Mesendoderm (in vitro differentiated cells): Measurements from ENCODE around the gene POF1B.
"Not testable (repeated sequence)": the region's sequence is repeated elsewhere in the genome, so short reads cannot be mapped to it uniquely, and the experiment has no call there.

Source experiments
- DNase-seq: peaks from one replicate; pipeline ENCODE4 v3.0.0; 2013
- H2AK5ac ChIP-seq: 2 replicates; pipeline ENCODE4 v1.6.1; 2013; ENCODE audit warnings: low read length, inconsistent platforms
- H2BK120ac ChIP-seq: 2 replicates; pipeline ENCODE4 v1.6.1; 2013; ENCODE audit warnings: low read depth, mild to moderate bottlenecking, low read length, moderate library complexity, mixed read lengths
- H2BK15ac ChIP-seq: replicated peaks from 2 replicates; pipeline ENCODE4 v1.6.1; 2013; ENCODE audit warnings: low read depth, mild to moderate bottlenecking, moderate library complexity
- H2BK5ac ChIP-seq: 2 replicates; pipeline ENCODE4 v1.6.1; 2013; ENCODE audit warnings: low read length, inconsistent platforms
- H3K18ac ChIP-seq: 2 replicates; pipeline ENCODE4 v1.6.1; 2013; ENCODE audit warnings: mild to moderate bottlenecking, low read length, mixed read lengths
- H3K23ac ChIP-seq: one replicate; pipeline ENCODE4 v1.6.1; 2013; ENCODE audit warnings: low read length
- H3K27ac ChIP-seq: 2 replicates; pipeline ENCODE4 v1.5.1; 2013; ENCODE audit warnings: low read depth, mild to moderate bottlenecking, inconsistent platforms, low read length, moderate library complexity
- H3K27me3 ChIP-seq: 2 replicates; pipeline ENCODE4 v1.6.1; 2013; ENCODE audit warnings: low read length, control low read depth, mild to moderate bottlenecking, inconsistent platforms; ENCODE audit not compliant: insufficient read depth, poor library complexity
- H3K36me3 ChIP-seq: 2 replicates; pipeline ENCODE4 v1.6.1; 2013; ENCODE audit warnings: low read length, inconsistent platforms; ENCODE audit not compliant: control insufficient read depth, insufficient read depth
- H3K4ac ChIP-seq: one replicate; pipeline ENCODE4 v1.6.1; 2013; ENCODE audit warnings: low read depth, mild to moderate bottlenecking, low read length, moderate library complexity
- H3K4me1 ChIP-seq: 2 replicates; pipeline ENCODE4 v1.6.1; 2013; ENCODE audit warnings: low read depth, low read length, inconsistent platforms; ENCODE audit not compliant: control insufficient read depth
- H3K4me2 ChIP-seq: 2 replicates; pipeline ENCODE4 v1.6.1; 2013; ENCODE audit warnings: low read length
- H3K4me3 ChIP-seq: 2 replicates; pipeline ENCODE4 v1.5.1; 2013; ENCODE audit warnings: mild to moderate bottlenecking, low read length
- H3K56ac ChIP-seq: one replicate; pipeline ENCODE4 v1.6.1; 2013; ENCODE audit warnings: low read length
- H3K79me1 ChIP-seq: 2 replicates; pipeline ENCODE4 v1.6.1; 2013; ENCODE audit warnings: low read length, inconsistent platforms
- H3K79me2 ChIP-seq: 2 replicates; pipeline ENCODE4 v1.6.1; 2013; ENCODE audit warnings: mild to moderate bottlenecking, low read length; ENCODE audit not compliant: control insufficient read depth, insufficient read depth
- H3K9ac ChIP-seq: 2 replicates; pipeline ENCODE4 v1.6.1; 2013; ENCODE audit warnings: low read length, inconsistent platforms
- H4K5ac ChIP-seq: one replicate; pipeline ENCODE4 v1.6.1; 2013; ENCODE audit warnings: low read length
- H4K8ac ChIP-seq: one replicate; pipeline ENCODE4 v1.6.1; 2013; ENCODE audit warnings: low read depth, mild to moderate bottlenecking, control low read depth, low read length, moderate library complexity
- WGBS: extraction: QIAGEN DNeasy Blood & Tissue Kit; methylation state at CpG from one replicate; pipeline ENCODE4 v1.1.7; 2013; ENCODE audit warnings: low lambda C conversion rate, missing lambda C conversion rate; ENCODE audit not compliant: insufficient coverage; ENCODE audit errors: extremely low coverage; 5-methylcytosine and 5-hydroxymethylcytosine counted together

POF1B gene

DNA sequence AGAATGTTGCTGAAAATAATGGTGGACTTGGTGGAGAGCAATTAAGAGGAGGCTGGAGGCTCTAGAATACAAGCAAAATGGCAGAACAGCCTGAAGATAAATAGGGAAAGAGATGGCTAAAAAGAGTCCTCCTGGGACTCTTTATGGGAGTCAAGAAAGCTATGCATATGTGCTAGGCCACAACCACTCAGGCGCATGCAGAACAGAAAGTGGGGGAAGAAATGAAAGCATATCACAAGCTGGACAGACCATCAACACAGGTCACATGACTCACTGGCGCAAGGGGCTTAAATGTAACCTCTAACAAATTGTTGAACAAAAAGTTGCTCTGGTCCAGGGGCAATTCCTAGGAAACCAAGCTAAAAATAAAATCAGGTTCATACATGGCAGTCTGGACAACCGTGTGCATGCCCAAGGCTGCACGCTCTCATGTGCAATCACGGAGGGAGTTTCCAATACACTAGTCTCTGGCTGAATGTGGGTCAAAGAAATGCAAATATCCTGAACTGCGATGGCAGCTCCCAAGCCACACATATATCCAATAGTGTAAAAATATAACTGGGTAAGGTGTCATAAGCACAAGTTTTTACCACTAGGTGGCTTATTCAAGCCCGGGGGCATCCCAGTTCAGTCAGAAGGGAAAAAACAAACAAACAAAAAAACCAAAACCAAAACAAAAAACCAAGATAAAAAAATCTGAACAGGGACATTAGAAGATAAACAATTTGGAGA, 90.3 kb downstream of the POF1B start:
- H3K4me1 ChIP-seq, result no peaks in the 10 kb centered on the region
- no peak overlapping the region for H2AK5ac ChIP-seq
- H2BK120ac ChIP-seq, result no peak overlapping the region
- no peak overlapping the region for H3K4ac ChIP-seq
- no peaks in the 10 kb centered on the region for H3K79me1 ChIP-seq
- no peak overlapping the region for H3K27ac ChIP-seq
- H3K9ac ChIP-seq, result no peak overlapping the region
- no peak overlapping the region for H3K56ac ChIP-seq
- no peak overlapping the region for H4K8ac ChIP-seq
- no peak overlapping the region for H2BK5ac ChIP-seq
- no peaks in the 10 kb centered on the region for H3K79me2 ChIP-seq
- H3K4me2 ChIP-seq, result no peak overlapping the region
- DNase-seq, result no peak
- no peak overlapping the region for H3K18ac ChIP-seq
- H2BK15ac ChIP-seq, result no peak overlapping the region
- no CpG with 5 or more reads among the region's 7 CpGs for WGBS
- H3K23ac ChIP-seq, result no peak overlapping the region
- H4K5ac ChIP-seq, result no peak overlapping the region
- no peaks in the 10 kb centered on the region for H3K27me3 ChIP-seq
- no peaks in the 10 kb centered on the region for H3K36me3 ChIP-seq
- H3K4me3 ChIP-seq, result no peak overlapping the region

DNA sequence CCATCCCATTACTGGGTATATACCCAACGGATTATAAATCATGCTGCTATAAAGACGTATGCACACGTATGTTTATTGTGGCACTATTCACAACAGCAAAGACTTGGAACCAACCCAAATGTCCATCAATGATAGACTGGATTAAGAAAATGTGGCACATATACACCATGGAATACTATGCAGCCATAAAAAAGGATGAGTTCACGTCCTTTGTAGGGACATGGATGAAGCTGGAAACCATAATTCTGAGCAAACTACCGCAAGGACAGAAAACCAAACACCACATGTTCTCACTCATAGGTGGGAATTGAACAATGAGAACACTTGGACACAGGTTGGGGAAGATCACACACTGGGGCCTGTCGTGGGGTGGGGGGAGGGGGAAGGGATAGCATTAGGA, 94.2 kb downstream of the POF1B start:
- H3K4me3 ChIP-seq, H3K56ac ChIP-seq, H2BK15ac ChIP-seq: not testable (repeated sequence)

DNA sequence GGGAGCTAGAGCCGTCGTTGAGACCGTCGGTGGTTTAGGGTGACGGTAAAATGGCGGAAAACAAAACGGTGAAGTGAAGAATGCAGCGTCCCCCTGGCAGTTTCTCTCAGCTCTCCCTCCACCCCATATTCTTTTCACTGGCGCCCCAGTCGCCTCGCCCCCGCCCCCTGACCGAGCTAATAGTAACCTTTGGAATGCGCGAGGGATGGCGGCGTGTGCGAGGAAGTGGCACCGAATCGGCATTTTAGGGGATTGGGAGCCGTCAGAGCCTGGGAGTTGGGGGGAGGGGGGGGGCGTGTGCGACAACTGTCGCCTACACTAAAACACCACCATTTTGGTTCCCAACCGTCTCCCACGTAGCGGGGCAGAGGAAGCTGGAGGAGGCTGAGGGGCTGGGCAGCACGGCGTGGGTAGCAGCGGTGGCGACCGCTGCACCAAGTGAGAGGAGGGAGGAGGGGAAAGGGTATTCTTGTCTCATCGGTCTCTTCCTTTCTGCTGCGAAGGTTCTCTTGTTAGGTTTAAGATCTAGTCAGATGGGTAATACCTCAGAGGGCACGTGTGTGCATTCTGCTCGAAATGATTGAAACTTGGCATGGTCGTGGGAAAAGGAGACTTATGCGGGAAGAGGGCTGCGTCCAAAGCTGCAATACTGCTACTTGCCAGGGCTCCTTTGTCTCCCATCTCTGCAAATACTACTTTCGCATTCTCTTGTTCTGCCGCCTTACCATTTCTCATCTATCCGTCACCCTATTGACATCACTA, 134.8 kb downstream of the POF1B start:
- peak overlapping the region; percentile 39 for H2BK5ac ChIP-seq
- no CpG with 5 or more reads among the region's 42 CpGs for WGBS
- DNase-seq, result peak; percentile 57

More for the DNA sequence above, 94.2 kb downstream of the POF1B start:
- H3K79me1 ChIP-seq, H2BK120ac ChIP-seq, H3K79me2 ChIP-seq, H2AK5ac ChIP-seq, DNase-seq, H3K4me1 ChIP-seq, H3K27me3 ChIP-seq, H4K8ac ChIP-seq, H3K9ac ChIP-seq, H3K4ac ChIP-seq, H2BK5ac ChIP-seq, H3K23ac ChIP-seq, H3K18ac ChIP-seq, H3K36me3 ChIP-seq, H4K5ac ChIP-seq, H3K4me2 ChIP-seq, H3K27ac ChIP-seq: not testable (repeated sequence)
- no CpG with 5 or more reads among the region's 6 CpGs for WGBS

DNA sequence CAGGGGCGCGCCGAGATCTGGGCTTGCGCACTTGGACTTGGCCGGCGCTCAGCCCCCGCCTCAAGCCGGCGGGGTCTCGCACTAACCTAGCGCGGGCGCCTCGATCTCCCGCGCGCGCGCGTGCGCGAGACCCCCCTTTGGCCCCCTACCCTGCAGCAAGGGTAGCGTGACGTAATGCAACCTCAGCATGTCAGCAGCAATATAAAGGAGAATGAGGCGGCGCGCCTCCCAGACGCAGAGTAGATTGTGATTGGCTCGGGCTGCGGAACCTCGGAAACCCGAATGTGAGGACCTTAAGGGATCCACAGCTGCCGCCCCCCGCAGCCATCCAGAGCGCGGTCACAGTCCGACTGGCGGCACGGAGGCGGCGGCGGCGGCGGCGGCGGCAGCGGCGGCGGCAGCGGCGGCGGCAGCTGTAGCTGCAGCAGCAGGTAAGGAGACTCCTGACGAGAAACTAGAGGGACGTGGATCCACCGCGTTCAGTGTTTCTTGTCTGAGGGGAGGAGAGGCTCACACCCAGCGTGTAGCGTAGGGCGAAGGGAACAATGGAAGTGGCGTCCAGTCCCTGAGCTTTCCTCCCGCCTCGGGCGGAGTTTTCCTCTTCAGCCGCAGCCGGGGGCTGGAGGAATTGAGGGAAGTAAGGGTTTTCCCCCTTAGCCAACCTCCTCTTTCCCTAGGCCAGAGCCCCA, 135.6 kb downstream of the POF1B start, which contains the start of the genes SATL1 and ZNF711:
Gene SATL1 (minus strand): TSS at position 19 of the 689 bp plus-strand sequence. CDS start 134,811 bp downstream, outside the sequence.
Gene ZNF711 (plus strand): TSS at position 231 of the 689 bp plus-strand sequence. CDS start 3,582 bp downstream, outside the sequence.
- Histone ChIP-seq H2AK5ac (no peak within 1 kb of the TSS), H3K18ac (peak within 1 kb of the TSS; percentile 47), H3K79me1 (no peaks in the 10 kb centered on the region), H3K9ac (peak within 1 kb of the TSS; percentile 84), H3K4me2 (peak within 1 kb of the TSS; percentile 22), H3K23ac (no peak within 1 kb of the TSS), H3K4me3 (peak within 1 kb of the TSS; percentile 93), H4K8ac (no peak within 1 kb of the TSS), H3K4me1 (no peaks in the 10 kb centered on the region), H3K27me3 (no peaks in the 10 kb centered on the region), H3K79me2 (peaks cover 24% of the 10 kb centered on the region), H3K36me3 (no peaks in the 10 kb centered on the region), H2BK5ac (peak within 1 kb of the TSS; percentile 39), H3K27ac (peak within 1 kb of the TSS; percentile 72), H2BK15ac (no peak within 1 kb of the TSS), H3K4ac (no peak within 1 kb of the TSS), H3K56ac (peak within 1 kb of the TSS; percentile 90), H2BK120ac (no peak within 1 kb of the TSS), H4K5ac (no peak within 1 kb of the TSS)
- peak; percentile 95 for DNase-seq
- no CpG with 5 or more reads among the region's 65 CpGs for WGBS

More for the DNA sequence above, 134.8 kb downstream of the POF1B start:
- Histone ChIP-seq H3K79me2 (peaks cover 24% of the 10 kb centered on the region), H3K9ac (peak overlapping the region; percentile 84), H3K23ac (no peak overlapping the region), H3K4ac (no peak overlapping the region), H3K4me2 (peak overlapping the region; percentile 1), H2BK15ac (no peak overlapping the region), H3K56ac (peak overlapping the region; percentile 90), H2AK5ac (no peak overlapping the region), H3K4me1 (no peaks in the 10 kb centered on the region), H3K27ac (peak overlapping the region; percentile 72), H3K36me3 (no peaks in the 10 kb centered on the region), H4K5ac (no peak overlapping the region), H4K8ac (no peak overlapping the region), H3K4me3 (peak overlapping the region; percentile 93), H2BK120ac (no peak overlapping the region), H3K18ac (peak overlapping the region; percentile 47), H3K79me1 (no peaks in the 10 kb centered on the region), H3K27me3 (no peaks in the 10 kb centered on the region)

DNA sequence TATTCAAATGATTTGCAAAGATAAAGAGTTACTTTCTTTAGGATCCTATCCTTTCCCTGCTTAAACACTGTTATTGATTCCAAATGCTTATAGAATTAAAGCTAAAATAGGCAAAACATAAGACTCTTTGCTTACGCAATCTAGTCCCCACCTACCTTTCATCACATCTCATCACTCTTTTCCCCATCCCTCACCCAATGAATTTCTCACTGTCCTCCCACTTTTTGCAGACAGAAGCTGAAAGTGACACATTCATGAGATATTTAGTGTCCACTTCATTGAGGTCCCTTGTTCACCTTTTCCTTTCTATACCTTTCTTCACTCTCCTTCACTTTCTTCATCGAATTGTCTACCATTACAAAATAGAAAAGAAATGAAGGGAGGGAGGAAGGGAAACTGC, 136.3 kb downstream of the POF1B start:
- Histone ChIP-seq H2BK5ac (no peak overlapping the region), H4K5ac (no peak overlapping the region), H3K18ac (no peak overlapping the region), H4K8ac (no peak overlapping the region), H3K4ac (no peak overlapping the region), H3K4me3 (peak overlapping the region; percentile 29), H3K9ac (peak overlapping the region; percentile 59), H2BK15ac (no peak overlapping the region), H2AK5ac (no peak overlapping the region), H3K27ac (no peak overlapping the region), H3K79me1 (no peaks in the 10 kb centered on the region), H3K4me1 (no peaks in the 10 kb centered on the region), H3K4me2 (peak overlapping the region; percentile 22), H3K56ac (peak overlapping the region; percentile 58), H3K36me3 (no peaks in the 10 kb centered on the region), H3K23ac (no peak overlapping the region), H3K27me3 (no peaks in the 10 kb centered on the region), H2BK120ac (no peak overlapping the region), H3K79me2 (peaks cover 20% of the 10 kb centered on the region)
- DNase-seq, result peak; percentile 30
- no CpG with 5 or more reads among the region's 2 CpGs for WGBS
